GM19239 (cell line): ENCODE results near the gene KRT16.
"Not testable (repeated sequence)": the region's sequence is repeated elsewhere in the genome, so short reads cannot be mapped to it uniquely, and the experiment has no call there.

Experiments used
- DNase-seq: peaks from one replicate; pipeline ENCODE4 v3.0.0; 2011; ENCODE audit warnings: low spot score; ENCODE audit not compliant: insufficient read length
- FAIRE-seq: peaks from 2 replicates; lab custom pipeline; 2011; peaks lifted over from hg19 to GRCh38; lab: Jason Lieb, UNC

KRT16 gene

DNA sequence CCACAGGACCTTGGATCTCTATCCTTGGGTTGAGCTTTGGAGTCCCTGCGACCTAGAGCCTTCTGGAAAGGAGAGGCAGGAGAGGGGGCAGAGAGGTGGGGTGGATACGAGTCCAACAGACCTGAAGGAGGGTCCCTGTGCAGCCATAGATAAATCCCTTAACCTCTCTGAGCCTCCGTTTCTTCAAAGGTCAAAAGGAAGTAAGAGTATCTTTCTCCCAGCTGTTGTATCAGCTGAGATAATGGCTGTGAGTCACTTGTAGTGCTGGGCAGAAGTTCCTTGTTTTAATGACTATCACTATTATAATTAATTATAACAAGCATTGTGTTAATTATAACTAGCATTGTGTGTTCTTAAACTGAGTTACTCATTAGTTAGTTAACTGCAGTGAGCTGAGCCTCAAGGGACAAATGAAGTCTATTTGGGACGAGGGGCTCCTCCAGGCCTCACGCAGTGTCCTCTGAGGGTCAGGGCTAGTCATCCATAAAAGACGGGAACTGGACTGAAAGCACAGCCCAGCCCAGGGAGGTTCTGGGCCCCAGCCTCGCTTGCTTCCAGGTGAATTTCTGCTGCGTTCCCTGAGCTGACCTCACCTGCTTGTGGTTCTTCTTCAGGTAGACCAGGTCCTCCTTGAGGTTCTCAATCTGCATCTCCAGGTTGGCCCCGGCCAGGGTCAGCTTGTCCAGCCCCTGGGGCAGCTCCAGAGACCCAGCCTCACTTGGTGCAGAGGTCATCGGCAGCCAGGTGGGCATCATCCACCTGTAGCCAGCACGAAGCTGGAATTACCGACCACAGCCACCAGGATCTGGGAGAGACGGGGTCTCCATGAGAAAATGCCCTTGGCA lies 17.5 kb upstream of the KRT16 start:
- DNase-seq (no peak), FAIRE-seq (no peak)

DNA sequence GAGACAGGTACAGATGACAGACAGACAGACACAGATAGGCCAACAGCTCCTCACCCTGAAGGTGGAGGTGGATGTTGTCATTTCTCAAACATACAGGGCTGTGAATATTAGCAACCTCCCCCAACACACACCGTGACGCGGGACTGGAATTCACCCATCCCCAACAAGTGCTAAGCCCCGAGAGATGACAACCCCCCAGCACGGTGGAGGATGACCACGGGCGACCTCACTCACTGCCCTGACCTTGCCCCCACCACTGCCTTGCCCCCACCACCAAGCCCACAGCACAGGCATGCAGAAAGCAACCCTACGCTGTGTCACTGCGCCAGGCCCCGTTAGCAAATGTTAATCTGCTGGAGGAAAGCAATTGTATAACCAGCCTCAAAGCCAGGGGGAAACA lies 16.7 kb upstream of the KRT16 start:
- DNase-seq (no peak), FAIRE-seq (no peak)

DNA sequence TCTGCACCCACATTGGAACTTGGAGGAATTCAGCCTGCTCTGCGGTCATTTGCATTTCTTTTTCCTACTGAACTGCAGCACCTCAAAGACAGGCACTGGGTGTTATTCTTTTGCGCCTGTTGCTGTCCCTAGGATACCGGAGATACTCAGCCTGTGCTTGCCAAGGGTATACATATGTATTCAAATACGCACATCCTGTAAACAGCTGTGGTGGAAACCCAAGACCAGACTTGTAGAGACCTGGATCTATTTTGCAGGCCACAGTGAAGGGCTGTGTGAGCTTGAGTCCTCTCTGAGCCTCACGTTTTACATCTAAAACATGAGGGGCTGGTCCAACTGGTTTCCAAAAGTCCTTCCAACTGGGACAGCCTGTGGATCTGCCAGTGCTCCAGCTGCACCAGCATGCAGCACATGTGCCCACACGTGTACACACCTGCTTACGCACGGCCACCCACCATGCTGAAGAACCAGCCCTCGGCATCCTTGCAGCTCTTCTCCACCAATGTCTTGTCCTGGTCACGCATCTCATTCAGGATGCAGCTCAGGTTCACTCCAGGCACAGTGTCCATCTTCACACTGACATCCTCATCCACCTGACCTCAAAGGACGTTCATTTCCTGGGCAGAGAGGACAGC lies 16.2 kb upstream of the KRT16 start:
- DNase-seq, FAIRE-seq: not testable (repeated sequence)

DNA sequence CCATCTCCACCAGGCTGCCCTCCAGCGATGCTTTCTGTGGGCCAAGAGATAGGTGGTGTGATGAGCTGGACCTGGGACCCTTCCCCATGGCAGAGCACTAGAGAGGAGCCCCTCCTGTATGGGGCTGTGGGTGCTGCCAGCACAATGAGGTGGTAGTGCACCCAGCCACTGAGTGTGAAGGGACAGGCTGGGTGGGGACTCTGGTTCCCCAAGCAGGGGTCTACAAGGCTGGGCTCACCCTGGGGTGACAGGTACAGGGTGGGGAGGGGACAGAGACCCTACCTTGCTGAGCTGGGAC lies 15.5 kb upstream of the KRT16 start:
- FAIRE-seq, DNase-seq: not testable (repeated sequence)

DNA sequence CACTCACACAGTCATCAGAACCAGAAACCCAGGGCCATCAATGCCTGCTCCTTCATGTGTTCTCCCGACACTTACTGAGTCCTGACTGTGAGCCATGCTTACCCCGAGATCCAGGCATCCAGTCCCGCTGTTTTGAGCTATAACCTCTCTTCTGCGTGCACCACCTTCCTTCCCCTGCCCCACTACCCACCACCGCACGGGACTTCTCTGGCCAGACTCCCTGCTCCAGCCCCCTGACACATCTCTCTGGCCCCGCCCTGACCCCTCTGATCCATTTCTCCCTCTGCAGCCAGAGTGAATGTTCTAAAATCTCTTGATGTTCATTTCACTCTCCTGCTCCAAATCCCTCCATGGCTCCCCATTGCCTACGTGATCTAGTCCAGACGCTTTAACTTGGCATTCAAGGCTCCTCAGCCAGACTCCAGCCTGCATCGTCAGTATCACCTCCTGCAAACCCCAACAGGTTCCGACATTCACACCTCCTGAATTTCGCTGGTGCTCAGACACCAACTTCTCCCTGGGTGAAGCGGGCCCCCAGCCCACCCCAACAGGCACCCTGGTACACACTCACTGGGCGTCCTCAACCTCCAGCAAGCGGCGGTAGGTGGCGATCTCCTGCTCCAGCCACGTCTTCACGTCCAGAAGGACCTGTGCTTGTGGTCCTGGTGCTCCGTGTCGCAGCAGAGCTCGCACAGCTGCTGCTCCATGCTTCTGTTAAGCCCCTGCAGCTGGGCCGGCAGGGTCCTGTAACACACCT lies 14.9 kb upstream of the KRT16 start:
- DNase-seq (no peak), FAIRE-seq (no peak)

DNA sequence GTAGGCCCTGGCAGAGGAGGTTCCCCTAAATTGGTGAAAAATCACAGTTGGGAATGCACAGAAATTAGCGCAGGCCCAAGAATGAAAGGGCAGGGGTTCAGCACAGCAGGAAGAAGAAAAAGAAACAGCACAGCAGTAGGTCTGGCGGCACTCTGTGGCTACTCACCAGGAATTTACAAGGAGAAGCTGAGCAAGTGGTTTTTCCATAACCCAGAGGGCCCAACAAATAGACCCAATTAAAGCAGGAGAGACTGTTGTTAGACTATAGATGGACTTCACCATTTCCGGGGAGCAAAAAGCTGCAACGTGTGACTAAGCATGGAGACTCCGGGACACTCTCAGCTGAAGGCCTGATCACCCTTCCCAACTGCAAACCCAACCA lies 14.3 kb upstream of the KRT16 start:
- not testable (repeated sequence) for DNase-seq

GRCh38 chr17:41626028-41626913 lies 13.7 kb upstream of the KRT16 start:
- FAIRE-seq = not testable (repeated sequence)

More for the DNA sequence above, 14.3 kb upstream of the KRT16 start:
- FAIRE-seq = not testable (repeated sequence)

GRCh38 chr17:41625602-41626001 lies 13.0 kb upstream of the KRT16 start:
- no peak for FAIRE-seq
- no peak for DNase-seq

More at GRCh38 chr17:41626028-41626913, 13.7 kb upstream of the KRT16 start:
- not testable (repeated sequence) for DNase-seq

- FAIRE-seq (no peak), DNase-seq (no peak)
Measured at GRCh38 chr17:41624208-41625101, 11.9 kb upstream of the KRT16 start, which contains the start of gene KRT17. Gene KRT17 (minus strand): TSS chr17:41624575. CDS start chr17:41624509, 66 bp downstream.

DNA sequence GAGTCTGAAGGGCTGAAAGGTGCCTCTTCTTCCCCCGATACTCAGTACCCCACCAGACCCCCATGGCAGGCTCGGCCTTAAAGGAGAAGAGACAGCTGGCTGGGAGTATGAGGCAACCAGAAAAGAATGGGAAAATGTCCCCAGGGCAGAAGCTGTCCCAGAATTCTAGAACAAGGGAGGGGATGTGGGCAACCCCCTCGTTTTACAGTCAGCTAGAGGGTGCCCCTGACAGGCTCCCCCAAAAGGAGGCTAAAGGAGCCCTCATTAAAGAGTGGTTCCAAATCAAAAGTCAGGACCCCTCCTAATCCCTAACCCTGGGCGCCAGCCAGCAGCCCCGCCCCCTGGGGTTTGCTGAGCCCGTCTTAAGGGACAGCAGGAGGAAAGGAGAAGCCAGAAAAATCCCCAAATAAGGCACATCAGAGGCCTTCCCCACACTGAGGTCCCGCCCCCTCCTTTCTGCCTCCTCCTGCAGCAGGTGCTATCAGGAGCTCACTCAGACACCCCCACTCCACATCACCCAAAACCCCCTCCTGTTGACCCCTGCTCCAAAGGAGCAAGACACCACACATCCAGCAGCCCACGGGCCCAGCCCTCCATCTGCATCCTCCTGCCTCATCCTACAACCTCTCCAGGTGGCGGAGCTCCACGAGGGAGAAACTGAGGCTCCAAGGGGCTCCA lies 10.8 kb upstream of the KRT16 start:
- not testable (repeated sequence) for FAIRE-seq, DNase-seq

DNA sequence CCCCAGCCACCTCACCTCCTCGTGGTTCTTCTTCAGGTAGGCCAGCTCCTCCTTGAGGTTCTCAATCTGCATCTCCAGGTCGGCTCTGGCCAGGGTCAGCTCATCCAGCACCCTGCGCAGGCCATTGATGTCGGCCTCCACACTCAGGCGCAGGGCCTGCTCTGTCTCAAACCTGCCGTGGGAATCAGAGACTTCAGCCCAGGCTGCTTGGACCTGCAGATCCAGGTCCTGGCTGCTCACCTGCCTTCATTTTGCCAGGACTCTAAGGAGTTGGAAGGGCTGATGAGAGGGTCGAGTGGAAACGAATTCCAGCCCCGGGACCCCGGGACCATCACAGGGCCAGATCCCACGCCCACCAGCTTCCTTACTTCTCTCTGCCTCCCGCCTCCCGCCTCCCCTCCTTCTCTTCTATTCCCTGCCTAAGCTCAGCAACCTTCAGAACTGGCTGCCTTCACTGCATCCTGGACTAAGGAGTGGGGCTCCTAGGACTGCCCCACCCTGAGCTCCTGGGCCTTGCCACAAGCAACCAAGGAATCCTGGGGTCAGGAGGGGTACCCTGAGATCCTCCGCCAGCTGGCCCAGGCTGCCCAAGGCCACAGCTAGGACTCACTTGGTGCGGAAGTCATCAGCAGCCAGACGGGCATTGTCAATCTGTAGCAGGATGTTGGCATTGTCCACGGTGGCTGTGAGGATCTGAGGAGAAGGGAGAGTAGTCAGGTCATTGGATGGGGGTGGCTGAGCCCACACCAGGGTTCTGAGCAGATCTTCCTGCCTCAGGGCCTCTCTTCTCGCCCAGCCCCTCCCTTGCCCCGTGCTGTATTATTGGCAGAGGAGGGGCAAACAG lies 10.0 kb upstream of the KRT16 start:
- FAIRE-seq = not testable (repeated sequence)

GRCh38 chr17:41621916-41622315 lies 9.3 kb upstream of the KRT16 start:
- FAIRE-seq (no peak), DNase-seq (no peak)

More for the DNA sequence above, 10.0 kb upstream of the KRT16 start:
- DNase-seq = not testable (repeated sequence)

DNA sequence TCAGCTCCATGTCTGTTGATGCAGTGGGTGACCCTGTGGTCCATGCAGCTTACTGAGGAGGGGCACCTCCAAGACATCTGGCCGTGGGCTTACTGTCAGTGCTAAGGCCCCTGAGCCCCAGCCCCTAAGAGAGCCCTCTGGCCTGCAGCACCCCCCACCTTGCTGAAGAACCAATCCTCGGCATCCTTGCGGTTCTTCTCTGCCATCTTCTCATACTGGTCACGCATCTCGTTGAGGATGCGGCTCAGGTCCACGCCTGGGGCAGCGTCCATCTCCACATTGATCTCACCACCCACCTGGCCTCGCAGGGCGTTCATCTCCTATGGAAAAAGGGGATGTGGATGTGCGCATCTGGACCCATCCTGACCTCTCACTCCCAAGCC lies 8.9 kb upstream of the KRT16 start:
- not testable (repeated sequence) for FAIRE-seq, DNase-seq

- FAIRE-seq = no peak
- DNase-seq = no peak
Measured at GRCh38 chr17:41620583-41621434, 8.2 kb upstream of the KRT16 start.

GRCh38 chr17:41619927-41620582 lies 7.5 kb upstream of the KRT16 start:
- not testable (repeated sequence) for FAIRE-seq, DNase-seq
